Left ventricle myocardium inferior (tissue), 1 donor: ENCODE measurements around the gene C5orf46. TPM values are rescaled to one million over a fixed set of nuclear protein-coding genes. Genes with fewer than 3 reads are reported as not detected.

ENCODE experiments used
- DNase-seq: peaks from one replicate; pipeline ENCODE4 v3.0.0-alpha.2; 2020
- H3K27ac ChIP-seq: fragments of 200-600 bp; replicated peaks from 2 replicates; pipeline ENCODE4 v1.8.0; 2021
- H3K27me3 ChIP-seq: fragments of 200-600 bp; 2 replicates; pipeline ENCODE4 v1.8.0; 2021; ENCODE audit warnings: low read depth
- H3K36me3 ChIP-seq: fragments of 200-600 bp; 2 replicates; pipeline ENCODE4 v1.8.0; 2021
- H3K4me1 ChIP-seq: fragments of 200-600 bp; 2 replicates; pipeline ENCODE4 v1.8.0; 2021
- H3K4me3 ChIP-seq: fragments of 200-600 bp; 2 replicates; pipeline ENCODE4 v1.8.0; 2021; ENCODE audit warnings: mild to moderate bottlenecking, moderate library complexity
- H3K9me3 ChIP-seq: fragments of 200-600 bp; replicated peaks from 2 replicates; pipeline ENCODE4 v1.8.0; 2021
- intact Hi-C: fragments of 100-400 bp; cut with micrococcal nuclease; formaldehyde crosslinking; loops from one replicate; pipeline ENCODE4 v1.11.0; 2022
- total RNA-seq: library from RNA; stranded (reverse); fragmentation: NEBNext Ultra II Directional; extraction: Animal tissue kit (Norgen Biotek cat#: 25700); gene quantifications from one replicate; pipeline ENCODE4 v1.2.1, GENCODE V29; 2021
- TF ChIP-seq, protein P1 (sequence below): fragments of 200-600 bp; IDR thresholded peaks from 2 replicates; pipeline ENCODE4 v1.8.0; 2021; ENCODE audit warnings: antibody characterized with exemption, mild to moderate bottlenecking, borderline replicate concordance
- donor health status: DM: no; HTN: yes; CAD: no; lungs with severe emphysema.

The C5orf46 gene
- total RNA-seq, 1 donor from 2014 or later, result 12.0 TPM

DNA sequence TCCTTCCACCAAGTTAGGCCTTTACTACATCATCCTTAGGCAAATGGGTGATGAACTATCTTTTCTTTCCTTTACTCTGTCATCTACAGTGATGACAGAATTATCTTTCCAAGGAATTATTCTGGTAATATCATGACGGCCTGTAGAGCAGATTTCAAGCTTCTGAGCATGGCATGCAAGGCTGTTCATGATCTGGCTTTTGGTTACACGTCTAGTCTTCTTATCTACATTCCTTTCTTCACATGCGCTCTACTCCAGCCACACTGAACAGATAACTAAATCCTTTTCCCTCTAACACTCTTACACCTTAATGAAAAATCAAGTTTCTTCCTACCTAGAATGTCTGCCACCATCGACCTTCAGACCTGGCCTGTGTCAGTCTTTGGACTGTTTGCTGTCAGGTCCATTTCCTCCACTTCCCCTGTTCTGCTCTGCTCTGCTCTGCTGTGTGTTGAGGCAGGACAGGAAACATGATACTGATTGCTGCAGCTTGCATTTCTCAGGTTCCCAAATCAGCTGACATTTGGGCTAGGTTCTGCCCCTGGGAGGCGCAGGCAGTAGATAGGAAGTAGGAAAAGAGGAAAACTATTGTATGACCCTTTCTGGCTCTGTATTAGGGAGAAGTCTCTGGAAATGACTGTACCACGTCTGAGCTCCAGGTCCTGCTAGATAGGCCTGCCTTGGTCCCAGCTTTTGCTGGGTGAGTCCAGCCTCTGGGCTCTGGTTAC is 23.6 kb downstream of the C5orf46 start:
- intact Hi-C loops, result no loop called here
- DNase-seq, result no peak
- Histone ChIP-seq H3K27ac (no peak overlapping the region), H3K36me3 (no peaks in the 10 kb centered on the region), H3K27me3 (no peaks in the 10 kb centered on the region), H3K4me1 (peaks cover 7% of the 10 kb centered on the region), H3K9me3 (no peaks in the 10 kb centered on the region), H3K4me3 (no peak overlapping the region)
- TF ChIP-seq, protein P1, sequence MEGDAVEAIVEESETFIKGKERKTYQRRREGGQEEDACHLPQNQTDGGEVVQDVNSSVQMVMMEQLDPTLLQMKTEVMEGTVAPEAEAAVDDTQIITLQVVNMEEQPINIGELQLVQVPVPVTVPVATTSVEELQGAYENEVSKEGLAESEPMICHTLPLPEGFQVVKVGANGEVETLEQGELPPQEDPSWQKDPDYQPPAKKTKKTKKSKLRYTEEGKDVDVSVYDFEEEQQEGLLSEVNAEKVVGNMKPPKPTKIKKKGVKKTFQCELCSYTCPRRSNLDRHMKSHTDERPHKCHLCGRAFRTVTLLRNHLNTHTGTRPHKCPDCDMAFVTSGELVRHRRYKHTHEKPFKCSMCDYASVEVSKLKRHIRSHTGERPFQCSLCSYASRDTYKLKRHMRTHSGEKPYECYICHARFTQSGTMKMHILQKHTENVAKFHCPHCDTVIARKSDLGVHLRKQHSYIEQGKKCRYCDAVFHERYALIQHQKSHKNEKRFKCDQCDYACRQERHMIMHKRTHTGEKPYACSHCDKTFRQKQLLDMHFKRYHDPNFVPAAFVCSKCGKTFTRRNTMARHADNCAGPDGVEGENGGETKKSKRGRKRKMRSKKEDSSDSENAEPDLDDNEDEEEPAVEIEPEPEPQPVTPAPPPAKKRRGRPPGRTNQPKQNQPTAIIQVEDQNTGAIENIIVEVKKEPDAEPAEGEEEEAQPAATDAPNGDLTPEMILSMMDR, result no peak

GRCh38 chr5:147880487-147880886 is 25.9 kb downstream of the C5orf46 start:
- intact Hi-C loops, result no loop called here
- H3K27ac ChIP-seq, result no peak overlapping the region
- no peaks in the 10 kb centered on the region for H3K9me3 ChIP-seq
- H3K27me3 ChIP-seq, result no peaks in the 10 kb centered on the region
- no peak for DNase-seq
- H3K36me3 ChIP-seq, result no peaks in the 10 kb centered on the region
- no peak overlapping the region for H3K4me3 ChIP-seq
- TF ChIP-seq, protein P1, result no peak
- peaks cover 7% of the 10 kb centered on the region for H3K4me1 ChIP-seq

DNA sequence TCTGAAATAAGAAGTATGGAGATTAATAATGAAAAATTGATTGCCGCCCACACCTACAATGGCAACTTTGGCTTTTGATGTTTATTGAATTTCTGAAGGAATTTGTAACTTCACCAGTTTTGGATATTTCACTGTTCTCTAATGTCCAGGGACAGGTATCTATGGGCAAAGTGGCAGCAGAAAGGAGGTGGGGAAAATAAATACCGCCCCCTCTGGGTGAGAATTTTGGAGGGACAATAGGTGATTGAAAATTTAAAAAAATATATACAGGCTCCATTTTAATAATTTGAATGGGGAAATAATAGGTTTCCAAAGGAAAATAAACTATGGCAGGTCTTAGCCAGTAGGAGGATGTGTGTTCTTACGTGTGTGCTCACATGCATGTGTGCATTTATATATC is 26.6 kb downstream of the C5orf46 start:
- intact Hi-C loops, result no loop called here

DNA sequence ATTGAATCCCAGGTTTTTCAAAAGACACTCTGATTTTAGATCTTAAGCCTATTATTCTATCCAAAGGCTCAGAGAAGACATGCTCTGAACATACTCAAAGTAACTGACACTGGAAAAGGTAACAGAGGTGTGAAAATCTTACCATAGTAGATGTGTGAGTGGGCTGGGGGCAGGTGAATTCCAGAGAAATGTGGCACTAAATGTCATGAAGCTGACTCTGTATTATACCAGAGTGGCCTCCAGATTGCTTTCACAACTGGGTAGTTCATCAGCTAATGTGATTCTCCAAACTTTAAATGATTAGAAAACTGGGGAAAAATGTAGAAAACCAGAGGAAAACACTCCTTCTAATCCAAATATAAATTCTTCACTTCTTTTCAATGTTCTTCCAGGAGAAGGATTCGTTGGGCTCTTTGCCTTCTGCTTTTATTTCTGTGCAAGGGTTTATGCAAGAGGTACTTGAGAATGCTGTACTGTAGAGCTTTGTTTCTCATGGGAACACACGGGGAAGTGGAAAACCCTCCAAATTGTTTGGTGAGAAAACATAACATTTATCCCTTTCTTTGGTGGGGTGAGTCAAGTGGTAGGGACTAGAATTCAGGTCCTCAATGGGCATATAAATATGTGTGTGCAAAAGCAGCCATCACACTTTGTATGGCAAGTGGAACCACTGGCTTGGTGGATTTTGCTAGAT is 28.1 kb downstream of the C5orf46 start, which contains the start of gene SCGB3A2:
SCGB3A2 (plus strand) TSS at position 646 of the 694 bp plus-strand sequence. CDS start 93 bp downstream, outside the sequence.
- Histone ChIP-seq H3K9me3 (no peaks in the 10 kb centered on the region), H3K4me3 (no peak within 1 kb of the TSS), H3K36me3 (no peaks in the 10 kb centered on the region), H3K27ac (no peak within 1 kb of the TSS), H3K27me3 (no peaks in the 10 kb centered on the region), H3K4me1 (peaks cover 6% of the 10 kb centered on the region)
- DNase-seq, result no peak
- TF ChIP-seq, protein P1, result no peak
- intact Hi-C loops, result no loop called here

More for the DNA sequence above, 26.6 kb downstream of the C5orf46 start:
- H3K27me3 ChIP-seq, result no peaks in the 10 kb centered on the region
- H3K9me3 ChIP-seq, result no peaks in the 10 kb centered on the region
- no peak for DNase-seq
- no peak overlapping the region for H3K4me3 ChIP-seq
- H3K27ac ChIP-seq, result no peak overlapping the region
- no peaks in the 10 kb centered on the region for H3K36me3 ChIP-seq
- peaks cover 7% of the 10 kb centered on the region for H3K4me1 ChIP-seq
- TF ChIP-seq, protein P1, result no peak

DNA sequence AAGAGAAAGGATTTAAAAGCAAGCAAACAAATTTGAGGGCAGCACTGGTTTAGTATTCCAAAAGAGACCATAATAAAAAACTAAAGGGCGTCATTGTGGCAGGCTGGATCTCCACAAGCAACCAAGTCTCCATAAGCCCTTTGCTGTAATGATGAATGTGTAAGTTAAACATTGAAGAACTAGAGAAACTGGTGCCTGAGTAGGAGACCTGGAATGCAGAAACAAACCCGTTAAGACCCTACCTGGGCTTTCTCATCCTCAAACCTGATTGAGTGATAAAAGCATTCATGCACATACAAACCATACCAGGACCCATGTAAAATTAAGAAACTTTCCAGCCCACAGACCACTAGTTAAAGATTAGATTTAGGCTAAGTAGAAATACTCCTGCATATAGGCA is 29.7 kb downstream of the C5orf46 start:
- H3K27me3 ChIP-seq, result no peaks in the 10 kb centered on the region
- no peak overlapping the region for H3K4me3 ChIP-seq
- no peaks in the 10 kb centered on the region for H3K4me1 ChIP-seq
- no peaks in the 10 kb centered on the region for H3K9me3 ChIP-seq
- H3K36me3 ChIP-seq, result no peaks in the 10 kb centered on the region
- H3K27ac ChIP-seq, result no peak overlapping the region
- TF ChIP-seq, protein P1, result no peak
- intact Hi-C loops, result no loop called here
- no peak for DNase-seq
